ENCODE results near the gene APEH.

APEH gene

GRCh38 chr3:49702672-49703071 is 28.5 kb downstream of the APEH start:
- Histone ChIP-seq H3K79me2 (ENCODE audit: low read length) (no peaks in the 10 kb centered on the region), H3K4me2 (ENCODE audit: low read length) (no peak overlapping the region), H2AFZ (ENCODE audit: low read depth, low read length) (no peak overlapping the region), H3K36me3 (replicated peaks; ENCODE audit: low read depth, low read length) (peaks cover 9% of the 10 kb centered on the region), H4K20me1 (ENCODE audit: insufficient read depth, low read length) (no peaks in the 10 kb centered on the region), H3K9me3 (ENCODE audit: insufficient read depth, low read length) (no peaks in the 10 kb centered on the region), H3K27ac (ENCODE audit: low read length) (no peak overlapping the region), H3K4me3 (ENCODE audit: low read length) (no peak overlapping the region), H3K4me1 (ENCODE audit: low read length) (no peaks in the 10 kb centered on the region), H3K27me3 (ENCODE audit: low read depth, low read length) (no peaks in the 10 kb centered on the region), H3K9ac (ENCODE audit: low read length) (no peak overlapping the region)
- TF ChIP-seq EZH2phosphoT487 (IDR thresholded peaks at IDR 0.05; ENCODE audit: low read depth): no peak
- TF ChIP-seq, protein P1, sequence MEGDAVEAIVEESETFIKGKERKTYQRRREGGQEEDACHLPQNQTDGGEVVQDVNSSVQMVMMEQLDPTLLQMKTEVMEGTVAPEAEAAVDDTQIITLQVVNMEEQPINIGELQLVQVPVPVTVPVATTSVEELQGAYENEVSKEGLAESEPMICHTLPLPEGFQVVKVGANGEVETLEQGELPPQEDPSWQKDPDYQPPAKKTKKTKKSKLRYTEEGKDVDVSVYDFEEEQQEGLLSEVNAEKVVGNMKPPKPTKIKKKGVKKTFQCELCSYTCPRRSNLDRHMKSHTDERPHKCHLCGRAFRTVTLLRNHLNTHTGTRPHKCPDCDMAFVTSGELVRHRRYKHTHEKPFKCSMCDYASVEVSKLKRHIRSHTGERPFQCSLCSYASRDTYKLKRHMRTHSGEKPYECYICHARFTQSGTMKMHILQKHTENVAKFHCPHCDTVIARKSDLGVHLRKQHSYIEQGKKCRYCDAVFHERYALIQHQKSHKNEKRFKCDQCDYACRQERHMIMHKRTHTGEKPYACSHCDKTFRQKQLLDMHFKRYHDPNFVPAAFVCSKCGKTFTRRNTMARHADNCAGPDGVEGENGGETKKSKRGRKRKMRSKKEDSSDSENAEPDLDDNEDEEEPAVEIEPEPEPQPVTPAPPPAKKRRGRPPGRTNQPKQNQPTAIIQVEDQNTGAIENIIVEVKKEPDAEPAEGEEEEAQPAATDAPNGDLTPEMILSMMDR (IDR thresholded peaks at IDR 0.05; ENCODE audit: low read depth, low read length): no peak

DNA sequence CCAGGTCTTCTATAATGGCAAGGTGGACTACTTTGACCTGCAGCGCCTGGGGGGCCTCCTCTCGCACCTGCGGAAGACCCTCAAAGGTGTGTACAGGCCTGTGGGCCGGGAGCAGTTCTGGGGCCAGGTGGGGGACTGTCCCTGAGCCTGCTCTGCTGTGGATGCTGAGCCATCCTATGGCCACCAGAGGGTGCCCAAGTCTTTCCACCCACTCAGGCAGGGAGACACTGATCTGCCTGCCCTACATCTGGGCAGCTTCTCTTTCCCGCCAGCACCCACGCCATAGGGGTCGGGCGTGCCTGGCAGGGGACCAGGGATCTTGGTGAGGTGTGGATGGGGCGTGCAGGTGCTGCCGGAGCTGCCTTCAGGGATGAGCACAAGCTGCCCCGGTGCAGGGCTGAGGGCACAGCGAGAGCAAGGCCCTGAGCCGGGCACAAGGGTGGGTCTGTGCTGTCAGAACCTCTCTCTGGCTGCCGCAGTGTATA is 29.3 kb downstream of the APEH start:
- TF ChIP-seq EZH2phosphoT487 (IDR thresholded peaks at IDR 0.05; ENCODE audit: low read depth): no peak
- TF ChIP-seq, protein P1 (IDR thresholded peaks at IDR 0.05; ENCODE audit: low read depth, low read length): peak; percentile 81
- Histone ChIP-seq H3K27ac (ENCODE audit: low read length) (no peak overlapping the region), H3K9ac (ENCODE audit: low read length) (no peak overlapping the region), H4K20me1 (ENCODE audit: insufficient read depth, low read length) (no peaks in the 10 kb centered on the region), H2AFZ (ENCODE audit: low read depth, low read length) (no peak overlapping the region), H3K36me3 (replicated peaks; ENCODE audit: low read depth, low read length) (peaks cover 9% of the 10 kb centered on the region), H3K27me3 (ENCODE audit: low read depth, low read length) (no peaks in the 10 kb centered on the region), H3K79me2 (ENCODE audit: low read length) (no peaks in the 10 kb centered on the region), H3K4me2 (ENCODE audit: low read length) (no peak overlapping the region), H3K4me3 (ENCODE audit: low read length) (no peak overlapping the region), H3K9me3 (ENCODE audit: insufficient read depth, low read length) (no peaks in the 10 kb centered on the region), H3K4me1 (ENCODE audit: low read length) (no peaks in the 10 kb centered on the region)

GRCh38 chr3:49703956-49704355 is 29.8 kb downstream of the APEH start:
- Histone ChIP-seq H3K27me3 (ENCODE audit: low read depth, low read length) (no peaks in the 10 kb centered on the region), H3K4me1 (ENCODE audit: low read length) (no peaks in the 10 kb centered on the region), H4K20me1 (ENCODE audit: insufficient read depth, low read length) (no peaks in the 10 kb centered on the region), H3K27ac (ENCODE audit: low read length) (no peak overlapping the region), H3K9me3 (ENCODE audit: insufficient read depth, low read length) (no peaks in the 10 kb centered on the region), H2AFZ (ENCODE audit: low read depth, low read length) (no peak overlapping the region), H3K9ac (ENCODE audit: low read length) (no peak overlapping the region), H3K4me2 (ENCODE audit: low read length) (no peak overlapping the region), H3K4me3 (ENCODE audit: low read length) (no peak overlapping the region), H3K79me2 (ENCODE audit: low read length) (no peaks in the 10 kb centered on the region), H3K36me3 (replicated peaks; ENCODE audit: low read depth, low read length) (peaks cover 9% of the 10 kb centered on the region)
- TF ChIP-seq, protein P1 (IDR thresholded peaks at IDR 0.05; ENCODE audit: low read depth, low read length): no peak
- no peak for TF ChIP-seq EZH2phosphoT487 (IDR thresholded peaks at IDR 0.05; ENCODE audit: low read depth)

DNA sequence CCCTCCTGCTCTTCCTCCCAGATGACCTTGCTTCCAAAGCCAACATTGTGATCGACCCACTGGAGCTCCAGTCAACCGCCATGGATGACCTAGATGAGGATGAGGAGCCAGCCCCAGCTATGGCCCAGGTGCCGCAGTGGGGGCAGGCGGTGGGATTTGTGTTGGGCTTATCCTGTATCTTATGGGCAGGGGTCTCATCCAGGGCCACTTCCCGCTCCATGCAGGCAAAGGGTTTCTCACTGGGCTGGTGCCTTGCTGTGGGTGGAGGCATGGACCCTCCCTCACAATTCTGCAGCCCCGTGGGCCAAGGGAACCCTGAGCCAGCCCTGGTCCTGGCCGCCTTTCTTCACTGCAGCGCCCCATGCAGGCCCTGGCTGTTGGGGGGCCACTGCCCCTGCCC is 30.5 kb downstream of the APEH start:
- Histone ChIP-seq H4K20me1 (ENCODE audit: insufficient read depth, low read length) (no peaks in the 10 kb centered on the region), H3K9me3 (ENCODE audit: insufficient read depth, low read length) (no peaks in the 10 kb centered on the region), H3K4me3 (ENCODE audit: low read length) (no peak overlapping the region), H2AFZ (ENCODE audit: low read depth, low read length) (no peak overlapping the region), H3K36me3 (replicated peaks; ENCODE audit: low read depth, low read length) (peaks cover 9% of the 10 kb centered on the region), H3K79me2 (ENCODE audit: low read length) (no peaks in the 10 kb centered on the region), H3K9ac (ENCODE audit: low read length) (no peak overlapping the region), H3K4me1 (ENCODE audit: low read length) (no peaks in the 10 kb centered on the region), H3K4me2 (ENCODE audit: low read length) (no peak overlapping the region), H3K27ac (ENCODE audit: low read length) (no peak overlapping the region), H3K27me3 (ENCODE audit: low read depth, low read length) (no peaks in the 10 kb centered on the region)
- TF ChIP-seq, protein P1 (IDR thresholded peaks at IDR 0.05; ENCODE audit: low read depth, low read length): no peak
- TF ChIP-seq EZH2phosphoT487 (IDR thresholded peaks at IDR 0.05; ENCODE audit: low read depth): no peak
